HCT116 (cell line): ENCODE measurements around the gene JADE1. TPM values are rescaled to one million over a fixed set of nuclear protein-coding genes. Genes with fewer than 3 reads are reported as not detected.

Experiments
- ATAC-seq: fragments of 200-7000 bp; cut with Tn5 transposase; 2 replicates; pipeline ENCODE4 v1.9.1; 2020; ENCODE audit warnings: mild to moderate bottlenecking, moderate library complexity
- BruUV-seq: library from RNA; stranded (reverse); fragments of 400-500 nt; replicated peaks from 2 replicates; lab custom pipeline; 2021; lab: Mats Ljungman, UMichigan
- CTCF ChIA-PET: fragments of 300-600 bp; sonication (Branson Sonifier 250); formaldehyde crosslinking; loops from one replicate; lab custom pipeline; 2021; ENCODE audit warnings: antibody characterized with exemption; lab: Charles Lee
- POLR2A ChIA-PET: fragments of 300-600, 350-600 bp; sonication (Branson Sonifier 250); formaldehyde crosslinking; loops from one replicate; lab custom pipeline; 2021; ENCODE audit warnings: antibody characterized with exemption; lab: Charles Lee
- RAD21 ChIA-PET, 2 experiments: fragments of 300-600 bp; sonication (Branson Sonifier 250); formaldehyde crosslinking; loops; one replicate each; lab custom pipeline; 2023; ENCODE audit warnings: low total read pairs in 2 of 2; ENCODE audit not compliant: uncharacterized antibody in 2 of 2, unreplicated experiment in 2 of 2, low non-redundant PET in 1 of 2; lab: Charles Lee
- DNase-seq: peaks from one replicate; pipeline ENCODE4 v3.0.0-alpha.2; 2010; ENCODE audit warnings: low read depth, low spot score
- H2AFZ ChIP-seq: fragments of 200-600 bp; shearing (Covaris generic), sonication (generic); 2 replicates; pipeline ENCODE4 v1.6.1; 2017; ENCODE audit warnings: low read depth, mixed run types, mixed read lengths, antibody characterized with exemption, low read length; ENCODE audit not compliant: poor library complexity, severe bottlenecking
- H3K27ac ChIP-seq: 2 replicates; pipeline ENCODE4 v1.5.1; 2012; ENCODE audit warnings: low read depth, low read length
- H3K27me3 ChIP-seq: fragments of 200-600 bp; sonication (generic); 2 replicates; pipeline ENCODE4 v1.6.1; 2016; ENCODE audit warnings: mixed run types, low read length, mixed read lengths; ENCODE audit not compliant: insufficient read depth
- H3K36me3 ChIP-seq, 2 experiments: fragments of 200-500 bp in 1 of 2; fragments of 200-600 bp in 1 of 2; sonication (Bioruptor generic) in 1 of 2; sonication (generic) in 1 of 2; 2 replicates each; pipeline versions ENCODE4 v1.5.1 to v1.6.1; 2014 to 2016; ENCODE audit warnings: low read length in 2 of 2, inconsistent platforms in 1 of 2, mixed read lengths in 1 of 2, mixed run types in 1 of 2; ENCODE audit not compliant: insufficient read depth in 2 of 2, control insufficient read depth in 1 of 2
- H3K4me1 ChIP-seq, 2 experiments: fragments of 200-600 bp in 1 of 2; sonication (generic) in 1 of 2; 2 replicates each; pipeline versions ENCODE4 v1.5.1 to v1.6.1; 2012 to 2017; ENCODE audit warnings: low read length in 2 of 2, inconsistent platforms in 1 of 2, mild to moderate bottlenecking in 1 of 2, mixed read lengths in 1 of 2, mixed run types in 1 of 2, moderate library complexity in 1 of 2; ENCODE audit not compliant: insufficient read depth in 2 of 2, control insufficient read depth in 1 of 2
- H3K4me2 ChIP-seq: fragments of 200-600 bp; sonication (generic); 2 replicates; pipeline ENCODE4 v1.6.1; 2017; ENCODE audit warnings: mixed run types, low read length, mixed read lengths
- H3K4me3 ChIP-seq, 2 experiments: fragments of 200-600 bp in 1 of 2; sonication (generic) in 1 of 2; replicated peaks in 1 of 2; 2 replicates each; pipeline ENCODE4 v1.5.1; 2011 to 2016; ENCODE audit warnings: low read length in 2 of 2, control low read depth in 1 of 2, low read depth in 1 of 2, mild to moderate bottlenecking in 1 of 2, mixed read lengths in 1 of 2, mixed run types in 1 of 2
- H3K79me2 ChIP-seq: fragments of 200-600 bp; sonication (generic); 2 replicates; pipeline ENCODE4 v1.6.1; 2017; ENCODE audit warnings: mild to moderate bottlenecking, mixed run types, low read length, moderate library complexity, mixed read lengths; ENCODE audit not compliant: insufficient read depth
- H3K9ac ChIP-seq: fragments of 200-600 bp; sonication (generic); 2 replicates; pipeline ENCODE4 v1.6.1; 2016; ENCODE audit warnings: low read length, mixed read lengths
- H3K9me2 ChIP-seq: fragments of 200-600 bp; sonication (generic), shearing (Covaris generic); 2 replicates; pipeline ENCODE4 v1.6.1; 2017; ENCODE audit warnings: mixed run types, mild to moderate bottlenecking, moderate library complexity; ENCODE audit not compliant: insufficient read depth
- H3K9me3 ChIP-seq, 2 experiments: fragments of 200-500 bp in 1 of 2; fragments of 200-600 bp in 1 of 2; sonication (Bioruptor generic) in 1 of 2; sonication (generic) in 1 of 2; 2 replicates each; pipeline ENCODE4 v1.6.1; 2014 to 2017; ENCODE audit warnings: low read length in 2 of 2, mixed read lengths in 2 of 2, inconsistent platforms in 1 of 2, low read depth in 1 of 2, mild to moderate bottlenecking in 1 of 2, mixed run types in 1 of 2, moderate library complexity in 1 of 2; ENCODE audit not compliant: control insufficient read depth in 1 of 2, insufficient read depth in 1 of 2
- H4K20me1 ChIP-seq: fragments of 200-600 bp; sonication (generic), shearing (Covaris generic); 2 replicates; pipeline ENCODE4 v1.6.1; 2017; ENCODE audit warnings: mixed run types, mild to moderate bottlenecking, moderate library complexity; ENCODE audit not compliant: insufficient read depth
- ELF1 ChIP-seq: IDR thresholded peaks from 2 replicates; pipeline ENCODE4 v1.6.1; 2012; ENCODE audit warnings: low read depth, borderline replicate concordance
- EZH2 ChIP-seq: fragments of 200-600 bp; sonication (generic); IDR thresholded peaks from 2 replicates; pipeline ENCODE4 v1.6.1; 2017; ENCODE audit warnings: antibody characterized with exemption, mixed run types
- JUND ChIP-seq: IDR thresholded peaks from 2 replicates; pipeline ENCODE4 v1.6.1; 2012
- RAD21 ChIP-seq: IDR thresholded peaks from 2 replicates; pipeline ENCODE4 v1.6.1; 2012; ENCODE audit warnings: low read depth, mild to moderate bottlenecking
- ZNF274 ChIP-seq: fragments of 200-500 bp; sonication (Bioruptor generic); IDR thresholded peaks from 2 replicates; pipeline ENCODE4 v1.6.1; 2014; ENCODE audit warnings: mild to moderate bottlenecking, low read depth, low read length, inconsistent platforms
- intact Hi-C: fragments of 100-400 bp; cut with micrococcal nuclease; formaldehyde crosslinking; loops from 2 replicates; pipeline ENCODE4 v1.10.0; 2022
- total RNA-seq: library from RNA; stranded (reverse); gene quantifications from one replicate; pipeline ENCODE4 v1.2.1, GENCODE V29; 2021; ENCODE audit not compliant: unreplicated experiment
- TF ChIP-seq, protein P1 (sequence below): IDR thresholded peaks from 2 replicates; pipeline ENCODE4 v1.6.1; 2012; ENCODE audit warnings: low read depth

JADE1 gene
- total RNA-seq, 1 experiment from 2014 or later: 26.5 TPM

DNA sequence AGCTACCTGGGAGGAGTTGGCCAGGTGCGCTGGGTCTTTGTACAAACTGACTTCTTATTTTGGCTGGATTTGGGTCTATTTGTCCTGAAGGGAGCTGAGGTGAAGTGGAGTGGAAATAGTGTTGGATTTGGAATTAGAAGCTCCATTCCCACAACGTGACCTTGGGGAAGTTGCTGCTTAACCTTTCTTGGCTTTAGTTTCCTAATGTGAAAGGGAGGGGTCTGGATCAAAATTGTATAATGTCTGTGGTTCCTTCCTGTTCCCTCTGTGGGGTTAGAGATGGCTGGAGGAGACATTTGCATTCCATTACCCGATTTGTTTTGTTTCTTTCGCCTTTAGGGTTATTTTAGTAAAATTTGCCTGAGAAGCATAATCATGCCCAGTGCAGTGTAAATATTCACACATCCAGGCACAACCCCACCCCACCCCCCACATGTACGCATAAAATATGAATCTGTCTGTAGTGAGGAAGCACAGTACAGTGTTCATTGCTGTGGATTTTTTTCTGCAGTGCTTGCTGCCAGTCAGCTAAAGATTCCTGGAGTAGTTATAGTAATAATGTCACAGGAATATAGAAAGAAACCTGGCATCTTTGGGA lies 21.5 kb downstream of the JADE1 start (continued):
- TF ChIP-seq, protein P1, sequence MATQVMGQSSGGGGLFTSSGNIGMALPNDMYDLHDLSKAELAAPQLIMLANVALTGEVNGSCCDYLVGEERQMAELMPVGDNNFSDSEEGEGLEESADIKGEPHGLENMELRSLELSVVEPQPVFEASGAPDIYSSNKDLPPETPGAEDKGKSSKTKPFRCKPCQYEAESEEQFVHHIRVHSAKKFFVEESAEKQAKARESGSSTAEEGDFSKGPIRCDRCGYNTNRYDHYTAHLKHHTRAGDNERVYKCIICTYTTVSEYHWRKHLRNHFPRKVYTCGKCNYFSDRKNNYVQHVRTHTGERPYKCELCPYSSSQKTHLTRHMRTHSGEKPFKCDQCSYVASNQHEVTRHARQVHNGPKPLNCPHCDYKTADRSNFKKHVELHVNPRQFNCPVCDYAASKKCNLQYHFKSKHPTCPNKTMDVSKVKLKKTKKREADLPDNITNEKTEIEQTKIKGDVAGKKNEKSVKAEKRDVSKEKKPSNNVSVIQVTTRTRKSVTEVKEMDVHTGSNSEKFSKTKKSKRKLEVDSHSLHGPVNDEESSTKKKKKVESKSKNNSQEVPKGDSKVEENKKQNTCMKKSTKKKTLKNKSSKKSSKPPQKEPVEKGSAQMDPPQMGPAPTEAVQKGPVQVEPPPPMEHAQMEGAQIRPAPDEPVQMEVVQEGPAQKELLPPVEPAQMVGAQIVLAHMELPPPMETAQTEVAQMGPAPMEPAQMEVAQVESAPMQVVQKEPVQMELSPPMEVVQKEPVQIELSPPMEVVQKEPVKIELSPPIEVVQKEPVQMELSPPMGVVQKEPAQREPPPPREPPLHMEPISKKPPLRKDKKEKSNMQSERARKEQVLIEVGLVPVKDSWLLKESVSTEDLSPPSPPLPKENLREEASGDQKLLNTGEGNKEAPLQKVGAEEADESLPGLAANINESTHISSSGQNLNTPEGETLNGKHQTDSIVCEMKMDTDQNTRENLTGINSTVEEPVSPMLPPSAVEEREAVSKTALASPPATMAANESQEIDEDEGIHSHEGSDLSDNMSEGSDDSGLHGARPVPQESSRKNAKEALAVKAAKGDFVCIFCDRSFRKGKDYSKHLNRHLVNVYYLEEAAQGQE: no peak

DNA sequence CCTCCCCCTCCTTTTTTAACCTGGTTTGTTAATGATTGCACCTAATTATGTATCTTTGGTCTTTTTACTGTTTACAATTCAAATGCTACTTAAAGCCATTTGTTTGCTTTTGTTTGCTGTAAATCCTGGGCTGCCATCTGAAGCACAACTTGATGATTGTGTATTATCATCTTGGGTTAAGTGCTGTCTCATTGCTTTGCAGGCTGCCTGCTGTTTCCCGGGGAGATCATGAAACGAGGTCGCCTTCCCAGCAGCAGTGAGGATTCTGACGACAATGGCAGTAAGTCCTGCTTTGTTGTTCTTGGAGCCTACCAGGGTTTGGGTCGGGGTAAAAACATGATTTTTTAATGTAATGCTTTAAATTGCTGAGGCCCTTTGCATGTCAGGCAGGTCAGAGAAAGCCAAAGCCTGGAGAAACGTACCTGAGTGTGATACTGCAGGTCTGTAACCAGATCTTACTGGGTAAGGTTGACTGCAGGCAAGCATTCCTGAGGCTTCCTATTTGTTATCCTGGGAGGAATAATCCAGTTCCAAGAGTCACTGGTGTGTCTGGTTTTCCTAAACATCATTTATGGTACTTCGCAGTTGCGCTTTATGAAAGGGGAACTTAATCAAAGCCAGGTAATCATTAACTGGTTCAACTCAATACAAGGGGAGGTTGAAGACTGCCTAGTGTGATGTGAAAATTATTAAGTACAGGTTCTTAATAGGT lies 22.2 kb downstream of the JADE1 start:
- Histone ChIP-seq H3K27ac (no peak overlapping the region), H3K27me3 (no peaks in the 10 kb centered on the region), H2AFZ (no peak overlapping the region), H3K36me3 (peaks cover 0 to 5% of the 10 kb centered on the region in 2 experiments; a peak in 1 of 4 replicates), H3K9ac (no peak overlapping the region), H3K4me3 (no peak overlapping the region), H3K9me3 (no peaks in the 10 kb centered on the region), H3K4me2 (no peak overlapping the region), H3K9me2 (no peaks in the 10 kb centered on the region), H3K79me2 (peaks cover 60% of the 10 kb centered on the region), H3K4me1 (no peaks in the 10 kb centered on the region), H4K20me1 (no peaks in the 10 kb centered on the region; the same call in 1 of the 2 replicates)
- no TSS peak for BruUV-seq
- intact Hi-C loops: no loop called here
- ChIA-PET POLR2A (no interaction called here), CTCF (no interaction called here), RAD21 (no interaction called here)
- TF ChIP-seq EZH2: no peak
- no peak for TF ChIP-seq RAD21
- TF ChIP-seq JUND: no peak
- TF ChIP-seq ELF1: no peak
- no peak for TF ChIP-seq ZNF274
- DNase-seq (no peak), ATAC-seq (no peak)
